ENCODE results near the gene EFNA4. TPM values are rescaled to one million over a fixed set of nuclear protein-coding genes. Genes with fewer than 3 reads are reported as not detected.
"Not testable (repeated sequence)": the region's sequence is repeated elsewhere in the genome, so short reads cannot be mapped to it uniquely, and the experiment has no call there.

The EFNA4 gene
- total RNA-seq, 2 donors from 2014 or later: 4.6 to 7.0 TPM

- Mint-ChIP-seq H3K4me1 (no peaks in the 10 kb centered on the region), H3K9me3 (no peaks in the 10 kb centered on the region), H3K27ac (no peak overlapping the region), H3K27me3 (peaks cover 7% of the 10 kb centered on the region), H3K4me3 (no peak overlapping the region), H3K36me3 (ENCODE audit: low read depth) (no peaks in the 10 kb centered on the region)
- ATAC-seq (replicated peaks): no peak
Measured at GRCh38 chr1:155116113-155116764, 52.7 kb downstream of the EFNA4 start.

- Mint-ChIP-seq H3K4me3 (no peak overlapping the region), H3K9me3 (no peaks in the 10 kb centered on the region), H3K27me3 (peaks cover 7% of the 10 kb centered on the region), H3K4me1 (no peaks in the 10 kb centered on the region), H3K36me3 (ENCODE audit: low read depth) (no peaks in the 10 kb centered on the region), H3K27ac (no peak overlapping the region)
- no peak for ATAC-seq (replicated peaks)
Measured at GRCh38 chr1:155117610-155118009, 54.1 kb downstream of the EFNA4 start.

GRCh38 chr1:155118090-155118489 lies 54.5 kb downstream of the EFNA4 start:
- ATAC-seq (replicated peaks); H3K9me3 Mint-ChIP-seq; H3K4me3 Mint-ChIP-seq; H3K27ac Mint-ChIP-seq; H3K27me3 Mint-ChIP-seq; H3K36me3 Mint-ChIP-seq (ENCODE audit: low read depth); H3K4me1 Mint-ChIP-seq: not testable (repeated sequence)

Other genes starting within 250 kb of the EFNA4 start
- under 1 TPM; 0.11 to 0.37 TPM for gene KCNN3, start 193.5 kb upstream of the EFNA4 start, total RNA-seq
- gene PMVK, start 127.0 kb upstream of the EFNA4 start, total RNA-seq: 10 to 100 TPM; 38.6 to 66.9 TPM
- 100 to 1,000 TPM in 1 of 2 donors, 10 to 100 TPM in 1; 61.9 to 118 TPM for gene PBXIP1, start 107.6 kb upstream of the EFNA4 start, total RNA-seq
- gene PYGO2, start 102.0 kb upstream of the EFNA4 start, total RNA-seq: 10 to 100 TPM; 35.6 to 39.2 TPM
- 10 to 100 TPM; 60.9 to 62.0 TPM for gene SHC1, start 93.0 kb upstream of the EFNA4 start, total RNA-seq
- 100 to 1,000 TPM; 162 to 188 TPM for gene CKS1B, start 89.1 kb upstream of the EFNA4 start, total RNA-seq
- 10 to 100 TPM; 34.6 to 68.3 TPM for gene FLAD1, start 80.4 kb upstream of the EFNA4 start, total RNA-seq
- gene LENEP, start 70.2 kb upstream of the EFNA4 start, total RNA-seq: under 1 TPM; 0.77 to 0.97 TPM
- 100 to 1,000 TPM in 1 of 2 donors, 10 to 100 TPM in 1; 94.5 to 140 TPM for gene ZBTB7B, start 60.9 kb upstream of the EFNA4 start, total RNA-seq
- 1 to 10 TPM in 1 of 2 donors, under 1 TPM in 1; 0.67 to 2.2 TPM for gene DCST2, start 30.0 kb upstream of the EFNA4 start, total RNA-seq
- not detected for gene DCST1, start 29.9 kb upstream of the EFNA4 start, total RNA-seq
- 10 to 100 TPM; 53.2 to 86.6 TPM for gene ADAM15, start 12.4 kb upstream of the EFNA4 start, total RNA-seq
- 10 to 100 TPM in 1 of 2 donors, 1 to 10 TPM in 1; 4.1 to 10.8 TPM for gene EFNA3, start 15.1 kb downstream of the EFNA4 start, total RNA-seq
- gene EFNA1, start 64.1 kb downstream of the EFNA4 start, total RNA-seq: under 1 TPM in 1 of 2 donors, not detected in 1; 0.48 TPM
- 10 to 100 TPM; 42.8 to 47.3 TPM for gene SLC50A1, start 72.1 kb downstream of the EFNA4 start, total RNA-seq
- 10 to 100 TPM; 29.4 to 40.6 TPM for gene DPM3, start 76.8 kb downstream of the EFNA4 start, total RNA-seq
- 100 to 1,000 TPM; 108 to 166 TPM for gene KRTCAP2, start 109.6 kb downstream of the EFNA4 start, total RNA-seq
- gene TRIM46, start 110.1 kb downstream of the EFNA4 start, total RNA-seq: 10 to 100 TPM; 10.6 to 16.6 TPM
- gene THBS3, start 144.2 kb downstream of the EFNA4 start, total RNA-seq: 10 to 100 TPM; 11.8 to 26.8 TPM
- gene MTX1, start 145.0 kb downstream of the EFNA4 start, total RNA-seq: 10 to 100 TPM; 31.3 to 59.9 TPM
- 10 to 100 TPM; 20.7 to 32.1 TPM for gene ENTREP3, start 191.7 kb downstream of the EFNA4 start, total RNA-seq
- 100 to 1,000 TPM in 1 of 2 donors, 10 to 100 TPM in 1; 84.0 to 123 TPM for gene SCAMP3, start 198.6 kb downstream of the EFNA4 start, total RNA-seq
- gene CLK2, start 209.8 kb downstream of the EFNA4 start, total RNA-seq: 100 to 1,000 TPM in 1 of 2 donors, 10 to 100 TPM in 1; 87.7 to 131 TPM
- 1 to 10 TPM; 4.1 to 6.0 TPM for gene HCN3, start 213.7 kb downstream of the EFNA4 start, total RNA-seq
- gene PKLR, start 237.7 kb downstream of the EFNA4 start, total RNA-seq: not detected
- 100 to 1,000 TPM; 319 to 371 TPM for gene FDPS, start 245.1 kb downstream of the EFNA4 start, total RNA-seq